PC-9 (cell line): ENCODE results near the gene MBNL2. TPM values are rescaled to one million over a fixed set of nuclear protein-coding genes. Genes with fewer than 3 reads are reported as not detected.
A peak's percentile ranks its signal among the peaks of the same experiment; 100 is the strongest.

ENCODE experiments used
- BruUV-seq: library from RNA; stranded (reverse); fragments of 400-500 nt; replicated peaks from 2 replicates; lab custom pipeline; 2021; lab: Mats Ljungman, UMichigan
- CTCF ChIA-PET: fragments of 300-600 bp; sonication (Branson Sonifier 250); formaldehyde crosslinking; loops from one replicate; lab custom pipeline; 2022; ENCODE audit warnings: antibody characterized with exemption; lab: Charles Lee
- POLR2A ChIA-PET: fragments of 300-600 bp; sonication (Branson Sonifier 250); formaldehyde crosslinking; loops from one replicate; lab custom pipeline; 2022; ENCODE audit warnings: antibody characterized with exemption; ENCODE audit not compliant: unreplicated experiment; lab: Charles Lee
- DNase-seq, 2 experiments: peaks; one replicate each; pipeline versions ENCODE4 v3.0.0 to v3.0.0-alpha.2; 2015 to 2022; ENCODE audit warnings: mixed read lengths in 1 of 2
- H2AFZ ChIP-seq: fragments of 200-600 bp; sonication (generic); 2 replicates; pipeline ENCODE4 v1.8.1; 2017; ENCODE audit warnings: antibody characterized with exemption
- H3F3A ChIP-seq: fragments of 200-600 bp; sonication (generic); 2 replicates; pipeline ENCODE4 v1.8.1; 2017; ENCODE audit warnings: antibody characterized with exemption, mild to moderate bottlenecking, low read depth; ENCODE audit not compliant: insufficient read depth
- H3K27ac ChIP-seq: fragments of 200-600 bp; sonication (generic); 2 replicates; pipeline ENCODE4 v1.6.1; 2016; ENCODE audit warnings: mixed run types
- H3K27me3 ChIP-seq: fragments of 200-600 bp; sonication (generic); 2 replicates; pipeline ENCODE4 v1.6.1; 2016; ENCODE audit warnings: low read depth, mixed run types; ENCODE audit not compliant: insufficient read depth
- H3K36me3 ChIP-seq: fragments of 200-600 bp; sonication (generic); 2 replicates; pipeline ENCODE4 v1.6.1; 2016; ENCODE audit warnings: low read depth, mixed run types
- H3K4me1 ChIP-seq: fragments of 200-600 bp; sonication (generic); replicated peaks from 2 replicates; pipeline ENCODE4 v1.6.1; 2016; ENCODE audit warnings: mixed run types; ENCODE audit not compliant: insufficient read depth
- H3K4me2 ChIP-seq: fragments of 200-600 bp; sonication (generic); 2 replicates; pipeline ENCODE4 v1.6.1; 2017; ENCODE audit warnings: mixed run types
- H3K4me3 ChIP-seq: fragments of 200-600 bp; sonication (generic); 2 replicates; pipeline ENCODE4 v1.6.1; 2016; ENCODE audit warnings: mixed run types
- H3K79me2 ChIP-seq: fragments of 200-600 bp; sonication (generic); 2 replicates; pipeline ENCODE4 v1.6.1; 2017; ENCODE audit warnings: low read depth, mixed run types
- H3K9me2 ChIP-seq: fragments of 200-600 bp; sonication (generic); 2 replicates; pipeline ENCODE4 v1.8.1; 2017; ENCODE audit warnings: mild to moderate bottlenecking; ENCODE audit not compliant: insufficient read depth
- H3K9me3 ChIP-seq: fragments of 200-600 bp; sonication (generic); 2 replicates; pipeline ENCODE4 v1.8.1; 2016; ENCODE audit warnings: low read depth; ENCODE audit not compliant: insufficient read depth
- H4K20me1 ChIP-seq: fragments of 200-600 bp; sonication (generic); 2 replicates; pipeline ENCODE4 v1.8.1; 2017; ENCODE audit not compliant: insufficient read depth
- EZH2 ChIP-seq: fragments of 200-600 bp; sonication (generic); IDR thresholded peaks from 2 replicates; pipeline ENCODE4 v1.8.0; 2017; ENCODE audit warnings: antibody characterized with exemption, low read depth
- intact Hi-C: fragments of 100-400 bp; cut with micrococcal nuclease; formaldehyde crosslinking; loops from one replicate; pipeline ENCODE4 v1.10.0; 2022; ENCODE audit not compliant: unreplicated experiment
- total RNA-seq: library from RNA; stranded (reverse); gene quantifications from 2 replicates; pipeline ENCODE4 v1.2.3, GENCODE V29; 2021
- TF ChIP-seq, protein P1 (sequence below): fragments of 200-600 bp; sonication (generic); conservative IDR thresholded peaks from 2 replicates; pipeline ENCODE4 v1.6.1; 2017; ENCODE audit warnings: mixed run types, antibody characterized with exemption, mild to moderate bottlenecking, moderate library complexity

MBNL2 gene
- total RNA-seq, 1 experiment from 2014 or later, result 91.3 TPM

DNA sequence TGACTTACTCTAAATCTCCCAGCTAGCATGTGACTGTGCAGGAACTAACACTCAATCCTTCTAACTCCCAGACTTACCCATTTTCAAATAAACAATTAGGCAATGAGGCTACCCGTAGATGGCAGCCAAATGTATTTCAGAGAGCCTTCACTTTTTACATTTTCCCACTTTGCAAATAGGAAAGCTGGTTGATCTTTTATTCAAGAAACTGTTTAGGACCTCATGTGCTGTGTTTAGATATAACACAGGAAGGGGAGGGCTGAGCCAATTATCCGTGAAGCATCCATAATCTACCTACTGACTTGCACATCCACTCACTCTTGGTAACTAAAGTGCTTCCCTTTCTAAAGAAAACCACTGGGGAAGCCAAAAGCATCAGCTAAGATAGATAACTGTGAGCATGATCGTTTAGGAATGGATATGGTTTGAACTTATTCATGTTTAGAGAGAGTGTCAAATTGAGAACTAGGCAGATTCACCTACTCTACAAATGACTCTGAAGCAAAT, 33.4 kb downstream of the MBNL2 start:
- ChIA-PET POLR2A (no interaction called here), CTCF (interaction anchor here (1.9 kb wide), 1 partner anchor 146 kb away, joined by 6 read pairs; no protein-coding TSS in a partner anchor)
- DNase-seq, result no peak
- Histone ChIP-seq H3K4me1 (peaks cover 83% of the 10 kb centered on the region), H3K27me3 (no peaks in the 10 kb centered on the region), H4K20me1 (no peaks in the 10 kb centered on the region), H3K4me3 (peak overlapping the region; percentile 27; the same call in 1 of the 2 replicates), H3K9me2 (no peaks in the 10 kb centered on the region), H3F3A (peaks cover 75% of the 10 kb centered on the region), H3K9me3 (no peaks in the 10 kb centered on the region), H2AFZ (no peak overlapping the region), H3K4me2 (peak overlapping the region; percentile 73), H3K36me3 (peaks cover 24% of the 10 kb centered on the region), H3K27ac (peak overlapping the region; percentile 98), H3K79me2 (peaks cover 86% of the 10 kb centered on the region)
- TF ChIP-seq EZH2, result no peak
- TF ChIP-seq, protein P1, sequence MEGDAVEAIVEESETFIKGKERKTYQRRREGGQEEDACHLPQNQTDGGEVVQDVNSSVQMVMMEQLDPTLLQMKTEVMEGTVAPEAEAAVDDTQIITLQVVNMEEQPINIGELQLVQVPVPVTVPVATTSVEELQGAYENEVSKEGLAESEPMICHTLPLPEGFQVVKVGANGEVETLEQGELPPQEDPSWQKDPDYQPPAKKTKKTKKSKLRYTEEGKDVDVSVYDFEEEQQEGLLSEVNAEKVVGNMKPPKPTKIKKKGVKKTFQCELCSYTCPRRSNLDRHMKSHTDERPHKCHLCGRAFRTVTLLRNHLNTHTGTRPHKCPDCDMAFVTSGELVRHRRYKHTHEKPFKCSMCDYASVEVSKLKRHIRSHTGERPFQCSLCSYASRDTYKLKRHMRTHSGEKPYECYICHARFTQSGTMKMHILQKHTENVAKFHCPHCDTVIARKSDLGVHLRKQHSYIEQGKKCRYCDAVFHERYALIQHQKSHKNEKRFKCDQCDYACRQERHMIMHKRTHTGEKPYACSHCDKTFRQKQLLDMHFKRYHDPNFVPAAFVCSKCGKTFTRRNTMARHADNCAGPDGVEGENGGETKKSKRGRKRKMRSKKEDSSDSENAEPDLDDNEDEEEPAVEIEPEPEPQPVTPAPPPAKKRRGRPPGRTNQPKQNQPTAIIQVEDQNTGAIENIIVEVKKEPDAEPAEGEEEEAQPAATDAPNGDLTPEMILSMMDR, result no peak
- intact Hi-C loops, result loop anchor here (5.0 to 10.0 kb wide), 2 partner anchors 113 to 221 kb away; no protein-coding TSS in a partner anchor
- no TSS peak for BruUV-seq

DNA sequence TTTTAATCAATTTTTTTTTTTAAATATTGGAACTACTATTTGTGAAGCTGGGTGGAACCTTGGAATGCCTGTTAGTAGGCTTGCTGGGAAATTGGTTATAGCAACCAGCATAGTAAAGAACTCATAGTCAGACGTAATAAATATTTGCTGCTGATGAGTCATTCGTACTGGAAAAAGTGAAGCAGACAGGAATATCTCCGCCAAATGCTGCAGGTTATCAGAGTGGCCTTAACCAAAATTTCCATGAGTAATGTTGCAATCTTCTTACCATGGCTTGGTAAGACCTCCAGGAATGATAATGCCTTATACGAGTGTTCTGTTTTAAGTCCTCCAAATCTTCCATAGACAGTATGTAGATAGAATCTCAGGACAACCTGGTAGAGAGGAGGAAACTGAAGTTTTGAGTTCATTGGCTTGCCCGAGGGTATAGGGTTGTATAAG, 34.2 kb downstream of the MBNL2 start:
- DNase-seq, result peak; percentile 50 to 98
- no peaks in the 10 kb centered on the region for H3K27me3 ChIP-seq
- H2AFZ ChIP-seq, result no peak overlapping the region
- intact Hi-C loops, result loop anchor here (5.0 to 10.0 kb wide), 2 partner anchors 114 to 222 kb away; no protein-coding TSS in a partner anchor
- no peaks in the 10 kb centered on the region for H3K9me3 ChIP-seq
- TF ChIP-seq, protein P1, result no peak
- no peak for TF ChIP-seq EZH2
- H3K36me3 ChIP-seq, result peaks cover 25% of the 10 kb centered on the region
- peak overlapping the region; percentile 98 for H3K27ac ChIP-seq
- no TSS peak for BruUV-seq
- peak overlapping the region; percentile 73 for H3K4me2 ChIP-seq
- H4K20me1 ChIP-seq, result no peaks in the 10 kb centered on the region
- H3K9me2 ChIP-seq, result no peaks in the 10 kb centered on the region
- CTCF ChIA-PET, result interaction anchor here (1.9 kb wide), 1 partner anchor 147 kb away, joined by 6 read pairs; no protein-coding TSS in a partner anchor
- H3K4me1 ChIP-seq, result peaks cover 91% of the 10 kb centered on the region
- H3K4me3 ChIP-seq, result peak overlapping the region; percentile 34; the same call in 1 of the 2 replicates
- H3F3A ChIP-seq, result peaks cover 77% of the 10 kb centered on the region
- POLR2A ChIA-PET, result no interaction called here
- peaks cover 86% of the 10 kb centered on the region for H3K79me2 ChIP-seq

- peak overlapping the region; percentile 34; the same call in 1 of the 2 replicates for H3K4me3 ChIP-seq
- H3K36me3 ChIP-seq, result peaks cover 32% of the 10 kb centered on the region
- no peaks in the 10 kb centered on the region for H3K9me3 ChIP-seq
- DNase-seq, result peak; percentile 29 to 88
- H3K4me1 ChIP-seq, result peaks cover 90% of the 10 kb centered on the region
- ChIA-PET POLR2A (interaction anchor here (0.6 to 1.9 kb wide), 5 partner anchors 34 to 76 kb away, joined by 4 to 23 read pairs (median 7); partner anchors contain the start of gene MBNL2), CTCF (interaction anchor here (0.6 to 1.0 kb wide), 4 partner anchors 148 to 1229 kb away, joined by 3 to 5 read pairs (median 4); no protein-coding TSS in a partner anchor)
- H4K20me1 ChIP-seq, result no peaks in the 10 kb centered on the region
- H3K9me2 ChIP-seq, result no peaks in the 10 kb centered on the region
- TF ChIP-seq, protein P1, result no peak
- no peak for TF ChIP-seq EZH2
- no peaks in the 10 kb centered on the region for H3K27me3 ChIP-seq
- TSS peak; percentile 62 for BruUV-seq
- H3K79me2 ChIP-seq, result peaks cover 88% of the 10 kb centered on the region
- no peak overlapping the region for H2AFZ ChIP-seq
- peaks cover 77% of the 10 kb centered on the region for H3F3A ChIP-seq
- H3K27ac ChIP-seq, result peak overlapping the region; percentile 98
- intact Hi-C loops, result loop anchor here (1.0 to 10.0 kb wide), 4 partner anchors 34 to 222 kb away; no protein-coding TSS in a partner anchor
- peak overlapping the region; percentile 73 for H3K4me2 ChIP-seq
These were observed 35.2 kb downstream of the MBNL2 start for GRCh38 chr13:97257228-97257755.
